ENCODE data around the gene MATK.

The MATK gene

GRCh38 chr19:3814648-3815047 is 28.5 kb upstream of the MATK start:
- no peak for DNase-seq

- DNase-seq = no peak
Observed at GRCh38 chr19:3813473-3814392, 27.6 kb upstream of the MATK start.

GRCh38 chr19:3810708-3811355 is 24.7 kb upstream of the MATK start:
- DNase-seq = no peak

GRCh38 chr19:3809881-3810707 is 23.9 kb upstream of the MATK start:
- no peak for DNase-seq

- DNase-seq = no peak
Observed at GRCh38 chr19:3808420-3809143, 22.4 kb upstream of the MATK start.

GRCh38 chr19:3807574-3808354 is 21.6 kb upstream of the MATK start:
- no peak for DNase-seq

- no peak for DNase-seq
Observed at GRCh38 chr19:3807131-3807480, 20.9 kb upstream of the MATK start.

- DNase-seq = no peak
Observed at GRCh38 chr19:3805859-3806258, 19.7 kb upstream of the MATK start.

GRCh38 chr19:3804429-3804828 is 18.2 kb upstream of the MATK start:
- no peak for DNase-seq

GRCh38 chr19:3803986-3804385 is 17.8 kb upstream of the MATK start:
- no peak for DNase-seq

- no peak for DNase-seq
Observed at GRCh38 chr19:3803114-3803888, 17.1 kb upstream of the MATK start.

GRCh38 chr19:3801412-3802096 is 15.4 kb upstream of the MATK start:
- peak; percentile 60 for DNase-seq

GRCh38 chr19:3800996-3801395 is 14.8 kb upstream of the MATK start:
- DNase-seq = no peak

GRCh38 chr19:3798137-3798536 is 12.0 kb upstream of the MATK start:
- no peak for DNase-seq

GRCh38 chr19:3796358-3796757 is 10.2 kb upstream of the MATK start:
- DNase-seq = no peak

- no peak for DNase-seq
Observed at GRCh38 chr19:3793799-3794198, 7.6 kb upstream of the MATK start.

GRCh38 chr19:3792114-3792513 is 5.9 kb upstream of the MATK start:
- DNase-seq = no peak

- no peak for DNase-seq
Observed at GRCh38 chr19:3790941-3791340, 4.8 kb upstream of the MATK start.

- no peak for DNase-seq
Observed at GRCh38 chr19:3790209-3790734, 4.1 kb upstream of the MATK start.

Data from activated T-cell treated with anti-CD3 and anti-CD28 coated beads for 4 hours (primary cell).